COR-L47 (cell line): ENCODE results near the gene MYO19.
"Not testable (repeated sequence)": the region's sequence is repeated elsewhere in the genome, so short reads cannot be mapped to it uniquely, and the experiment has no call there.

Experiments used
- DNase-seq: peaks from one replicate; lab custom pipeline; 2025; lab: John Stamatoyannopoulos, UW

MYO19 gene

GRCh38 chr17:36461330-36462110 lies 73.1 kb downstream of the MYO19 start:
- DNase-seq: no peak

DNA sequence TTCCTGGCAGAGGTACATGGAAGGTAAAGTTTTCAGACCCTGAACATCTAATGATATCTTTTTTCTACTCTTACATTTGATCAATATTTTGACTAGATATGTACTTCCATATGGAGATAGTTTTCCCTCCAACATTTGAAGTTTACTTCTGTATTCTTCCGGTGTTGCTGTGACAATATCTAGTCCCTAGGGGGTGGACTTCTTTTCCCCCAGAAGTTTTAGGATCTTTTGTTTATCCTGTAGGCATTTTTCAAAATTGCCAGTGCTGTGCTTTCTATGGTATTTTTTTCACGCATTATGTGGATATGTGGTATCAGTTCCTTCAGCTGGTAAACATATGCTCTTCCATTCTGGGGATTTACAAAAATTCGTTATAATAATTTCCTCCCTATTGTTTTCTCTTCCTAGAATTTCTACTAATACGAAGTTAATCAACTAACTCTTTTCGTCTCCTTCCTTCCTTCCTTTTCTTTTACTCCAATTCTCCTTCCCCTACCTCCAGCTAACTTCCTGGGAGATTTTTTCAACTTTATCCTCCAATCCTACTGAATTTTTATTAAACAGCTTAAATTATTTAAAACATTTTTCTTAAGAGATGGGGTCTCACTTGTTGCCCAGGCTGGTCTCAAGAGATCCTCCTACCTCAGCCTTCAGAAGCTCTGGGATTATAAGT lies 74.3 kb downstream of the MYO19 start:
- DNase-seq: no peak

- DNase-seq: no peak
Observed at GRCh38 chr17:36459601-36460000, 75.1 kb downstream of the MYO19 start.

DNA sequence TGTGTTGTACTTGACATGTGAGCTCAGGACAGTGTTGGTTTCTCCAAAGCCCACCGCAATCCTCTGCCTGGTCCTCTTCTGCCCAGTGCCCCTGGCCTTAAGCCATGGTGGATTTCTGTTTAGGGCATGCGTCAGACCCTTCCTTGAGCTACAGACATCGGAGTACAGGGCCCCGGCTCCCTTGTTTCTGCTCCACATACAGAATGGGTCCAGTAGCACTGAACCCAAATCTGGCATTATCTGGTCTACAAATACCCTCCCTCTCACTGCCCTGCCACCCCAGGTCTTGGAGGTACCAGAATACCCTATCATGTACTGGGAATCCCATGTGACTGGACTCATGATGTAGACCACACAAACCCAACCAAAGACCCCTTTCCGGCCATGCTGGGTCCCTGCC lies 75.6 kb downstream of the MYO19 start:
- no peak for DNase-seq

DNA sequence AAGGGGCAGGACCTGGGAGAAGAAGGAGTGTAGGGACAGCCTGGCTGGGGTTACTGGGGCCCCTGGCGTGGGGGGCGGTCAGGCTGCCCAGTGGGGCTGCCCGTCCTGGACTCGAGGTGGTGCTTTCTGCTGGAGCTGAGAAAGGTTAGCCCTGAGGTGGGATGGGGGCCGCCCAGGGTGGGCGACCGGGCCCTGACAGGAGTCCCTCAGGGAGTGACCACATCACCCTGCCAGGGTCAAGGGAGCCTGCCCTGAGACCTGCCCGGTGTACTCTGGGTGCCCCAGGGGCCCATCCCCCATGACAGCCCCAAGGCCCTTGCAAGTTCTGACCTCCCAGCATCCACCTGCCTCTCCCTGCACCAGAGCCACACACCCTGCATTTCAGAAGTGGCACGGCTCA lies 77.0 kb downstream of the MYO19 start:
- not testable (repeated sequence) for DNase-seq

DNA sequence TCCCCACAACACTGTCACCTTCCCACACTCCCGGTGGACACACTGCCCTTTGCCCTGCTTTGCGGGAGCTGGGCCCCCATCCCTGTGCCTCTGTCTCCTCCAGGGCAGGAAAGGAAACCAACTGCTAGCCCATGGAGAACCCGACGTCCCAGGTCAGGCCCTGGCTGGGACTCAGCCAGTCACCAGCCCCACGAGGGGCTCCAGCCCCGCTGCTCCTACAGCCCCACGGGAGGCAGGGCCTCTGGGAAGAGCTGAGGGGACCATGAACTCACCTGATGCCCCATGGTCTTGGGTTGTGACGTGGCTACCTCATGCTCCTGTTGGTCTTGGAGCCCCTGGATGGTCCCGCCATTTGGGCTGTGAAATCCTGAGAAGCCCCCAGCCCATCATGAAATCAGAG lies 81.8 kb downstream of the MYO19 start:
- DNase-seq: not testable (repeated sequence)

- DNase-seq: not testable (repeated sequence)
Observed at GRCh38 chr17:36449997-36450396, 84.7 kb downstream of the MYO19 start.
